GM12878 (cell line): ENCODE data around the gene TUBD1.

Experiments
- NFIC ChIP-seq: IDR thresholded peaks from 2 replicates; pipeline ENCODE4 v1.6.1; 2012; ENCODE audit warnings: low read depth, mild to moderate bottlenecking, inconsistent platforms, low read length, moderate library complexity
- POLR2AphosphoS5 ChIP-seq: IDR thresholded peaks from 2 replicates; pipeline ENCODE4 v1.6.1; 2011; ENCODE audit warnings: mild to moderate bottlenecking, low read length, inconsistent platforms
- SIX5 ChIP-seq: IDR thresholded peaks from 2 replicates; pipeline ENCODE4 v1.6.1; 2011; ENCODE audit warnings: mild to moderate bottlenecking, low read depth, low read length, moderate library complexity; ENCODE audit not compliant: severe bottlenecking
- SMAD5 ChIP-seq: IDR thresholded peaks from 2 replicates; pipeline ENCODE4 v1.6.1; 2016; ENCODE audit warnings: antibody characterized with exemption, low read depth

GRCh38 chr17:59874376-59874775 is 18.4 kb downstream of the TUBD1 start:
- TF ChIP-seq POLR2AphosphoS5, result no peak
- no peak for TF ChIP-seq NFIC
- no peak for TF ChIP-seq SIX5
- TF ChIP-seq SMAD5, result no peak
